ENCODE measurements around the gene WNT9A.

GRCh38 chr1:227900571-227901051 lies 47.1 kb downstream of the WNT9A start:
- TF ChIP-seq CTCF (conservative IDR thresholded peaks at IDR 0.05), result no peak
- TF ChIP-seq ZFX (IDR thresholded peaks at IDR 0.05), result no peak
